Umbilical cord (tissue), 2 donors: ENCODE results near the gene HRC. TPM values are rescaled to one million over a fixed set of nuclear protein-coding genes. Genes with fewer than 3 reads are reported as not detected.
A peak's percentile ranks its signal among the peaks of the same experiment; 100 is the strongest.
"Not testable (repeated sequence)": the region's sequence is repeated elsewhere in the genome, so short reads cannot be mapped to it uniquely, and the experiment has no call there.

ENCODE experiments used
- DNase-seq: peaks from one replicate; pipeline ENCODE4 v3.0.0-alpha.2; 2015; ENCODE audit warnings: low spot score
- total RNA-seq: library from RNA; depleted of rRNA; stranded (reverse); fragments of >200 nt; gene quantifications from one replicate; pipeline ENCODE4 v1.2.3, GENCODE V29; 2014; ENCODE audit warnings: low replicate concordance; ENCODE audit not compliant: insufficient read depth

Gene HRC
- total RNA-seq, result 0.72 TPM

- no peak for DNase-seq
Observed at GRCh38 chr19:49155005-49155819, at the start of gene HRC. HRC (minus strand) TSS chr19:49155396; CDS start chr19:49155237, 159 bp downstream.

GRCh38 chr19:49201042-49201441 lies 45.8 kb upstream of the HRC start:
- DNase-seq, result no peak

GRCh38 chr19:49200238-49200862 lies 45.2 kb upstream of the HRC start:
- DNase-seq, result no peak

- no peak for DNase-seq
Observed at GRCh38 chr19:49196527-49197240, 41.5 kb upstream of the HRC start.

- DNase-seq, result no peak
Observed at GRCh38 chr19:49194408-49194807, 39.2 kb upstream of the HRC start.

- DNase-seq, result no peak
Observed at GRCh38 chr19:49193822-49194394, 38.7 kb upstream of the HRC start.

- DNase-seq, result no peak
Observed at GRCh38 chr19:49190781-49191180, 35.6 kb upstream of the HRC start.

- no peak for DNase-seq
Observed at GRCh38 chr19:49189259-49189658, 34.1 kb upstream of the HRC start.

GRCh38 chr19:49188626-49189200 lies 33.5 kb upstream of the HRC start:
- DNase-seq, result no peak

- no peak for DNase-seq
Observed at GRCh38 chr19:49186108-49186507, 30.9 kb upstream of the HRC start.

GRCh38 chr19:49182848-49183375 lies 27.7 kb upstream of the HRC start:
- DNase-seq, result no peak

- not testable (repeated sequence) for DNase-seq
Observed at GRCh38 chr19:49182010-49182847, 27.0 kb upstream of the HRC start.

- DNase-seq, result no peak
Observed at GRCh38 chr19:49180659-49181058, 25.5 kb upstream of the HRC start.

GRCh38 chr19:49173198-49173597 lies 18.0 kb upstream of the HRC start:
- no peak for DNase-seq

GRCh38 chr19:49168421-49168820 lies 13.2 kb upstream of the HRC start:
- DNase-seq, result no peak

- DNase-seq, result no peak
Observed at GRCh38 chr19:49167857-49168409, 12.7 kb upstream of the HRC start.

GRCh38 chr19:49165865-49166301 lies 10.7 kb upstream of the HRC start:
- no peak for DNase-seq

- peak; percentile 33 for DNase-seq
Observed at GRCh38 chr19:49165111-49165750, 10.0 kb upstream of the HRC start.

- no peak for DNase-seq
Observed at GRCh38 chr19:49161987-49162386, 6.8 kb upstream of the HRC start.
